ENCODE results near the gene POLR3A.
A peak's percentile ranks its signal among the peaks of the same experiment; 100 is the strongest.

POLR3A gene

DNA sequence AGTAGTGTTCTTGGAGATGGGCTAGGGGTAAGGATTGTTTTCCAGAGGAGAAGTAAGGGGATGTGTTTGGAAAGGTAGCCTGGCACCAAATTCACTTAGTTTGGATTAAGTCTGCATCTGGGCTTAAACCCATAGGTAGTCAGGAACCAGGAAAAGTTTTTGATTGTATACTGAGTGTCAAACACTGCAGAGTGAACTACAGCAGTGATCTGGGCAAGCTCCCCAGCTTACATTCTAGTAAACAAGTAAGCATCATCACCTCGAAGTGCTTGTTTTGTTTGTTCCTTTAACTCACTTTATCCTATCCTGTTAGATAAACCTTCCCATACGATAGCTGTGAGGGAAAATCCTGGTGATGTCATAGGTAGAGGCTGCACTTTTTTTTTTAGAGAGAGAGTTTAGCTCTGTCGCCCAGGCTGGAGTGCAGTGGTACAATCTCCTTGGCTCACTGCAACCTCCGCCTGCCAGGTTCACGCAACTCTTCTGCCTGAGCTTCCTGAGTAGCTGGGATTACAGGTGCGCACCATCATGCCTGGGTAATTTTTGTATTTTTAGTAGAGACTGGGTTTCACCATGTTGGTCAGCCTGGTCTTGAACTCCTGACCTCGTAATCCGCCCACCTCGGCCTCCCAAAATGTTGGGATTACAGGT is 6.7 kb upstream of the POLR3A start:
- Histone ChIP-seq H3K27me3 (ENCODE audit: control insufficient read depth, insufficient read depth, low read length) (no peaks in the 10 kb centered on the region), H3K36me3 (ENCODE audit: control insufficient read depth, insufficient read depth, low read length) (peaks cover 66% of the 10 kb centered on the region), H3K27ac (ENCODE audit: low read depth, low read length) (peak overlapping the region; percentile 11), H3K4me3 (ENCODE audit: low read depth, low read length) (peak overlapping the region; percentile 100), H3K9me3 (ENCODE audit: control insufficient read depth, insufficient read depth, low read length) (no peaks in the 10 kb centered on the region), H3K9ac (ENCODE audit: low read depth, low read length) (0 out of 2 replicates have a peak overlapping the region, but pooled peaks have one; percentile 1), H3K4me1 (ENCODE audit: control insufficient read depth, insufficient read depth, low read length) (peaks cover 61% of the 10 kb centered on the region)

GRCh38 chr10:78035437-78035836 is 6.1 kb upstream of the POLR3A start:
- no peaks in the 10 kb centered on the region for H3K27me3 ChIP-seq (ENCODE audit: control insufficient read depth, insufficient read depth, low read length)
- H3K9me3 ChIP-seq (ENCODE audit: control insufficient read depth, insufficient read depth, low read length) = no peaks in the 10 kb centered on the region
- H3K36me3 ChIP-seq (ENCODE audit: control insufficient read depth, insufficient read depth, low read length) = peaks cover 60% of the 10 kb centered on the region
- H3K27ac ChIP-seq (ENCODE audit: low read depth, low read length) = peak overlapping the region; percentile 91
- peak overlapping the region; percentile 93; the same call in 1 of the 2 replicates for H3K9ac ChIP-seq (ENCODE audit: low read depth, low read length)
- peak overlapping the region; percentile 100 for H3K4me3 ChIP-seq (ENCODE audit: low read depth, low read length)
- peaks cover 55% of the 10 kb centered on the region for H3K4me1 ChIP-seq (ENCODE audit: control insufficient read depth, insufficient read depth, low read length)

GRCh38 chr10:78035025-78035424 is 5.7 kb upstream of the POLR3A start:
- H3K9ac ChIP-seq (ENCODE audit: low read depth, low read length) = peak overlapping the region; percentile 93
- peak overlapping the region; percentile 100 for H3K4me3 ChIP-seq (ENCODE audit: low read depth, low read length)
- no peaks in the 10 kb centered on the region for H3K27me3 ChIP-seq (ENCODE audit: control insufficient read depth, insufficient read depth, low read length)
- H3K27ac ChIP-seq (ENCODE audit: low read depth, low read length) = peak overlapping the region; percentile 91
- no peaks in the 10 kb centered on the region for H3K9me3 ChIP-seq (ENCODE audit: control insufficient read depth, insufficient read depth, low read length)
- H3K4me1 ChIP-seq (ENCODE audit: control insufficient read depth, insufficient read depth, low read length) = peaks cover 52% of the 10 kb centered on the region
- H3K36me3 ChIP-seq (ENCODE audit: control insufficient read depth, insufficient read depth, low read length) = peaks cover 56% of the 10 kb centered on the region

DNA sequence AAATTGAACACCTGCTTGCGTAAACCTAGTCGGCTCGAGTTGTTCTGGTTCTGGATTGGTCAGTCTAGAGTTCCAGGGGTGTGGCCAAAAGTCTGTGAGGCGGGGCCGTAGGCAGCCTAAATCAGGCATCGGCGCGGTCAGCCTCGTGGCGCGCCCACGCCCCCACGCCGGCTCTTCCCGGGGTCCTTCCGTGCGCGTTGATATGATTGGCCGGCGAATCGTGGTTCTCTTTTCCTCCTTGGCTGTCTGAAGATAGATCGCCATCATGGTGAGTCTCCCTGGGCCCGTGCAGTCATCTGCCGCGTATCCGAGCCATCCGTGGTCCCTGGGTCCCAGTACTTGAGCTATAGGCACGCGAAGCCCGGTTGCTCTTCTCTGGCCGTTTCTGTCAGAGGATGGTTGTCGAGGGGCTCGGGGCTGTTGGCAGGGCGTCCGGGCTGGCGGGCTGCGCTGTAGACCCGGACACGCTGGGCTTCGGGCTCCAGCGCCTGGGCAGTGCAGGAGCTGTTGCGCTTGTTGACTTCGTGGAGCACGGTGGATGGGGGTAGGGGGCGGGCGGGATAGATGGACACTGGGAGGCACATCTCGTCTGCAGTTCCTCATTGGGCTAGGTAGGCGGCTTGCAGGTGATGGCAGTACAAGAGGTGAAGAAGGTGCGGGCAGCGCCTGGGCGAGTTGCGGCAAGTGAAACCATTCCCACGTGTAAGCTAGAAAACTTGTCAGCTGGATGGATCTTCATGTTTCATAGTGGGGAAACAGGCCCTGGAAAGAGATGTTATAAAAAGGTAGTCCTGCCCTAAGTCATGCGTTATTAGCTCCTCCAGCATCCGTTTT is 4.5 kb upstream of the POLR3A start, which contains the start of gene RPS24:
Gene RPS24 (plus strand): TSS at position 227 of the 834 bp plus-strand sequence. CDS start 39 bp downstream, at position 266.
- peak within 1 kb of the TSS; percentile 91 for H3K27ac ChIP-seq (ENCODE audit: low read depth, low read length)
- H3K4me3 ChIP-seq (ENCODE audit: low read depth, low read length) = peak within 1 kb of the TSS; percentile 100
- no peaks in the 10 kb centered on the region for H3K27me3 ChIP-seq (ENCODE audit: control insufficient read depth, insufficient read depth, low read length)
- no peaks in the 10 kb centered on the region for H3K9me3 ChIP-seq (ENCODE audit: control insufficient read depth, insufficient read depth, low read length)
- peaks cover 44% of the 10 kb centered on the region for H3K36me3 ChIP-seq (ENCODE audit: control insufficient read depth, insufficient read depth, low read length)
- H3K4me1 ChIP-seq (ENCODE audit: control insufficient read depth, insufficient read depth, low read length) = peaks cover 45% of the 10 kb centered on the region
- peak within 1 kb of the TSS; percentile 93 for H3K9ac ChIP-seq (ENCODE audit: low read depth, low read length)

DNA sequence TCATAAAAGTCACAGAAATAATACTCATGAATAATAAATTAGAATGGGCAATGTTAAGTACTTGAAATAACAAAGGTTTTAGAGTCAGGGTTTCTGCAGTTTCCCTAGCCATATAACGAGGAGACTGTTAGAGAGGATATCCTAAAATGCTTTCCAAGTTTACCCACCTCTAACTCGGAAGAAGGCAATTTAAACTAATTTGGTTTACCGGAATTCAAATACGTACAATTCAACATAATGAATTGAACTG is 4.0 kb upstream of the POLR3A start:
- H3K36me3 ChIP-seq (ENCODE audit: control insufficient read depth, insufficient read depth, low read length) = peaks cover 38% of the 10 kb centered on the region
- H3K9me3 ChIP-seq (ENCODE audit: control insufficient read depth, insufficient read depth, low read length) = no peaks in the 10 kb centered on the region
- no peaks in the 10 kb centered on the region for H3K27me3 ChIP-seq (ENCODE audit: control insufficient read depth, insufficient read depth, low read length)
- H3K9ac ChIP-seq (ENCODE audit: low read depth, low read length) = 0 out of 2 replicates have a peak overlapping the region, but pooled peaks have one; percentile 3
- peaks cover 40% of the 10 kb centered on the region for H3K4me1 ChIP-seq (ENCODE audit: control insufficient read depth, insufficient read depth, low read length)
- H3K4me3 ChIP-seq (ENCODE audit: low read depth, low read length) = peak overlapping the region; percentile 100
- H3K27ac ChIP-seq (ENCODE audit: low read depth, low read length) = peak overlapping the region; percentile 91

- H3K4me3 ChIP-seq (ENCODE audit: low read depth, low read length) = peak overlapping the region; percentile 87
- H3K4me1 ChIP-seq (ENCODE audit: control insufficient read depth, insufficient read depth, low read length) = peaks cover 5% of the 10 kb centered on the region; the same call in 1 of the 2 replicates
- peaks cover 36% of the 10 kb centered on the region for H3K36me3 ChIP-seq (ENCODE audit: control insufficient read depth, insufficient read depth, low read length)
- peak overlapping the region; percentile 70 for H3K9ac ChIP-seq (ENCODE audit: low read depth, low read length)
- peak overlapping the region; percentile 55 for H3K27ac ChIP-seq (ENCODE audit: low read depth, low read length)
- H3K27me3 ChIP-seq (ENCODE audit: control insufficient read depth, insufficient read depth, low read length) = no peaks in the 10 kb centered on the region
- H3K9me3 ChIP-seq (ENCODE audit: control insufficient read depth, insufficient read depth, low read length) = no peaks in the 10 kb centered on the region
Observed at GRCh38 chr10:78028438-78029268, 662 bp downstream of the POLR3A start.

- Histone ChIP-seq H3K4me1 (ENCODE audit: control insufficient read depth, insufficient read depth, low read length) (peaks cover 5% of the 10 kb centered on the region; the same call in 1 of the 2 replicates), H3K9me3 (ENCODE audit: control insufficient read depth, insufficient read depth, low read length) (no peaks in the 10 kb centered on the region), H3K4me3 (ENCODE audit: low read depth, low read length) (no peak overlapping the region), H3K9ac (ENCODE audit: low read depth, low read length) (no peak overlapping the region), H3K36me3 (ENCODE audit: control insufficient read depth, insufficient read depth, low read length) (peaks cover 64% of the 10 kb centered on the region), H3K27ac (ENCODE audit: low read depth, low read length) (no peak overlapping the region), H3K27me3 (ENCODE audit: control insufficient read depth, insufficient read depth, low read length) (no peaks in the 10 kb centered on the region)
Observed at GRCh38 chr10:78025685-78026364, 3.5 kb downstream of the POLR3A start.

DNA sequence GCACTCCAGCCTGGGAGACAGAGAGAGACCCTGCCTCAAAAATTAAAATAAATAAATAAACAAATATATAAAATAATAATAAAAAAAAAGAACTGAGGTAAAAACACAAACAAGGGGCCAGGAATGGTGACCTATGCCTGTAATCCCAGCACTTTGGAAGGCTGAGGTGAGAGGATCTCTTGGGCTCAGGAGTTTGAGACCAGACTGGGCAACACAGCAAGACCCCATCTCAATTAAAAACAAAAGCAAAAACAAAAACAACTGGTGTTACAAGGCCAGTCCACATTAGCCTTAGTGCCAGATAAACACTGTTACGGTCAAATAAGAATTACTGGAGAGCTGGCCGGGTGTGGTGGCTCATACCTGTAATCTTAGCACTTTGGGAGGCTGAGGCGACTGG is 5.6 kb downstream of the POLR3A start:
- H3K27ac ChIP-seq (ENCODE audit: low read depth, low read length) = no peak overlapping the region
- peaks cover 84% of the 10 kb centered on the region for H3K36me3 ChIP-seq (ENCODE audit: control insufficient read depth, insufficient read depth, low read length)
- no peaks in the 10 kb centered on the region for H3K27me3 ChIP-seq (ENCODE audit: control insufficient read depth, insufficient read depth, low read length)
- H3K4me3 ChIP-seq (ENCODE audit: low read depth, low read length) = no peak overlapping the region
- no peaks in the 10 kb centered on the region for H3K9me3 ChIP-seq (ENCODE audit: control insufficient read depth, insufficient read depth, low read length)
- H3K9ac ChIP-seq (ENCODE audit: low read depth, low read length) = no peak overlapping the region
- no peaks in the 10 kb centered on the region for H3K4me1 ChIP-seq (ENCODE audit: control insufficient read depth, insufficient read depth, low read length)

DNA sequence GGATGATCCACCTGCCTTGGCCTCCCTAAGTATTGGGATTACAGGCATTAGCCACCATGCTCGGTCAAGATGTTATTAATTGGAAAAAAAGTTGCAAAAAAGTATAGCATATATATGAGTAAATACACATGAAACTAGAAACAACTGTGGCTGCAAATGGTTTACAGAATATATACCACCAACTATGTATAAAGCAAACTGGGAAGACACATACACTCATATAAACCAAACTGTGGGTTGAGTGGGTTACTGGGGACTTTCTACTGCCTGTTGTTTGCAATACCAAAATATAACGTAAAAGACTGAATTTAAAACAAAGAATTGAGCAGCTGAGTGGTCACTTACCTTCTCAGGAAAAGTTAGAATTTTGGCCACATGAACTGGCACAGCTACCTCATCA is 8.1 kb downstream of the POLR3A start:
- Histone ChIP-seq H3K27me3 (ENCODE audit: control insufficient read depth, insufficient read depth, low read length) (no peaks in the 10 kb centered on the region), H3K27ac (ENCODE audit: low read depth, low read length) (no peak overlapping the region), H3K9me3 (ENCODE audit: control insufficient read depth, insufficient read depth, low read length) (no peaks in the 10 kb centered on the region), H3K9ac (ENCODE audit: low read depth, low read length) (no peak overlapping the region), H3K4me1 (ENCODE audit: control insufficient read depth, insufficient read depth, low read length) (no peaks in the 10 kb centered on the region), H3K36me3 (ENCODE audit: control insufficient read depth, insufficient read depth, low read length) (peaks cover 99% of the 10 kb centered on the region), H3K4me3 (ENCODE audit: low read depth, low read length) (no peak overlapping the region)

DNA sequence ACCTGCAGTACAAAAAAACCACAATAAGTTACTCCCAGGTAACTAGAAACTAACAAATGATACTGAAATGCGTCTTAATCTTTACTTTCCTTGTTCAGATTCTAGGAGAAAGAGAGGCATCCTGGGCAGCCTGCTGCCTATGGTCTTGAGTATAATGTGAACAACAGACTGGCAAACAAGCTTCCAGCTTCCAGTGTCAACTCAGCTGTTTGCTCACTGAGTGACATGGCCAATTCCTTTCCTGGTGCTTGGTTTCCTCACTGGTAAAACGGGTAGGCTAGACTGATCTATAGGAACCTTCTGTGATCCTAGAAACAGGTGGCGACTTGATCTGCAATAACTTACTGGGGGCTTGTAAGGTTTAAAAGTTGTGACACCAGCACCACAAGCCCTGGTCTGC is 10.1 kb downstream of the POLR3A start:
- no peaks in the 10 kb centered on the region for H3K9me3 ChIP-seq (ENCODE audit: control insufficient read depth, insufficient read depth, low read length)
- H3K4me3 ChIP-seq (ENCODE audit: low read depth, low read length) = no peak overlapping the region
- no peaks in the 10 kb centered on the region for H3K27me3 ChIP-seq (ENCODE audit: control insufficient read depth, insufficient read depth, low read length)
- no peaks in the 10 kb centered on the region for H3K4me1 ChIP-seq (ENCODE audit: control insufficient read depth, insufficient read depth, low read length)
- no peak overlapping the region for H3K27ac ChIP-seq (ENCODE audit: low read depth, low read length)
- H3K9ac ChIP-seq (ENCODE audit: low read depth, low read length) = no peak overlapping the region
- peaks cover 98% of the 10 kb centered on the region for H3K36me3 ChIP-seq (ENCODE audit: control insufficient read depth, insufficient read depth, low read length)
